ENCODE results near the gene ARHGDIG.

The ARHGDIG gene

GRCh38 chr16:301950-302349, 21.6 kb downstream of the ARHGDIG start:
- no peak for FAIRE-seq

- no peak for FAIRE-seq
Measured at GRCh38 chr16:303760-304505, 23.5 kb downstream of the ARHGDIG start.

GRCh38 chr16:305916-306626, 25.7 kb downstream of the ARHGDIG start:
- FAIRE-seq: no peak

- FAIRE-seq: no peak
Measured at GRCh38 chr16:306911-307370, 26.6 kb downstream of the ARHGDIG start.

- FAIRE-seq: no peak
Measured at GRCh38 chr16:307691-308312, 27.4 kb downstream of the ARHGDIG start.

- no peak for FAIRE-seq
Measured at GRCh38 chr16:309476-309875, 29.1 kb downstream of the ARHGDIG start.

- FAIRE-seq: no peak
Measured at GRCh38 chr16:311725-312124, 31.3 kb downstream of the ARHGDIG start.

- FAIRE-seq: no peak
Measured at GRCh38 chr16:314351-314750, 34.0 kb downstream of the ARHGDIG start.

- no peak for FAIRE-seq
Measured at GRCh38 chr16:314795-315299, 34.5 kb downstream of the ARHGDIG start.

GRCh38 chr16:316741-317464, 36.5 kb downstream of the ARHGDIG start:
- no peak for FAIRE-seq

- FAIRE-seq: no peak
Measured at GRCh38 chr16:317583-317982, 37.2 kb downstream of the ARHGDIG start.

GRCh38 chr16:318628-319027, 38.2 kb downstream of the ARHGDIG start:
- no peak for FAIRE-seq

- no peak for FAIRE-seq
Measured at GRCh38 chr16:320206-320605, 39.8 kb downstream of the ARHGDIG start.

- peak; percentile 39 for FAIRE-seq
Measured at GRCh38 chr16:321532-321931, 41.1 kb downstream of the ARHGDIG start.

- no peak for FAIRE-seq
Measured at GRCh38 chr16:322476-323143, 42.2 kb downstream of the ARHGDIG start.

- FAIRE-seq: no peak
Measured at GRCh38 chr16:324201-324450, 43.7 kb downstream of the ARHGDIG start.

- FAIRE-seq: no peak
Measured at GRCh38 chr16:324451-325334, 44.3 kb downstream of the ARHGDIG start.

GRCh38 chr16:325375-326145, 45.2 kb downstream of the ARHGDIG start:
- no peak for FAIRE-seq

- no peak for FAIRE-seq
Measured at GRCh38 chr16:330741-331140, 50.4 kb downstream of the ARHGDIG start.

- FAIRE-seq: peak; percentile 63
Measured at GRCh38 chr16:331181-331814, 50.9 kb downstream of the ARHGDIG start.

Data from G401.6 (cell line).